IMR-90 (cell line): ENCODE measurements around the gene PAPPA. TPM values are rescaled to one million over a fixed set of nuclear protein-coding genes. Genes with fewer than 3 reads are reported as not detected.
A peak's percentile ranks its signal among the peaks of the same experiment; 100 is the strongest.

Source experiments
- ATAC-seq: fragments of 200-7000 bp; cut with Tn5 transposase; 2 replicates; pipeline ENCODE4 v1.9.1; 2020; ENCODE audit warnings: low read depth, mild to moderate bottlenecking, moderate library complexity
- BruUV-seq: library from RNA; stranded (reverse); fragments of 400-500 nt; replicated peaks from 2 replicates; lab custom pipeline; 2021; lab: Mats Ljungman, UMichigan
- CTCF ChIA-PET: fragments of 300-600 bp; formaldehyde crosslinking; extraction: SDS; loops from one replicate; lab custom pipeline; 2021; ENCODE audit warnings: antibody characterized with exemption; lab: Yijun Ruan, JAX
- POLR2A ChIA-PET: fragments of 300-600 bp; sonication (Branson Sonifier 250); formaldehyde crosslinking; loops from one replicate; lab custom pipeline; 2022; ENCODE audit warnings: antibody characterized with exemption; ENCODE audit not compliant: unreplicated experiment; lab: Charles Lee
- DNase-seq: peaks from one replicate; pipeline ENCODE4 v3.0.0; 2013
- H2AFZ ChIP-seq: replicated peaks from 2 replicates; pipeline ENCODE3; 2013; ENCODE audit warnings: low read length, mild to moderate bottlenecking; ENCODE audit not compliant: poor library complexity
- H2AK5ac ChIP-seq: 2 replicates; pipeline ENCODE4 v1.6.1; 2013; ENCODE audit warnings: low read depth, low read length, inconsistent platforms
- H2AK9ac ChIP-seq: replicated peaks from 2 replicates; pipeline ENCODE3; 2013; ENCODE audit warnings: mild to moderate bottlenecking, low read depth, low read length, moderate library complexity; ENCODE audit not compliant: poor library complexity
- H2BK120ac ChIP-seq: 2 replicates; pipeline ENCODE4 v1.6.1; 2013; ENCODE audit warnings: low read depth, low read length, inconsistent platforms
- H2BK15ac ChIP-seq: 3 replicates; pipeline ENCODE4 v1.6.1; 2013; ENCODE audit warnings: low read depth, low read length, inconsistent platforms
- H2BK20ac ChIP-seq: 2 replicates; pipeline ENCODE4 v1.6.1; 2013; ENCODE audit warnings: low read depth, mild to moderate bottlenecking, inconsistent platforms, low read length, moderate library complexity
- H2BK5ac ChIP-seq: 2 replicates; pipeline ENCODE4 v1.6.1; 2013; ENCODE audit warnings: mild to moderate bottlenecking, low read depth, low read length, inconsistent platforms; ENCODE audit not compliant: poor library complexity, severe bottlenecking
- H3K14ac ChIP-seq: replicated peaks from 2 replicates; pipeline ENCODE4 v1.6.1; 2013; ENCODE audit warnings: low read depth, low read length, inconsistent platforms
- H3K18ac ChIP-seq: 2 replicates; pipeline ENCODE4 v1.6.1; 2013; ENCODE audit warnings: low read depth, low read length, control low read depth
- H3K23ac ChIP-seq: 2 replicates; pipeline ENCODE4 v1.6.1; 2013; ENCODE audit warnings: low read depth, low read length, inconsistent platforms
- H3K27ac ChIP-seq: 2 replicates; pipeline ENCODE4 v1.5.1; 2013; ENCODE audit warnings: mild to moderate bottlenecking, control low read depth, low read length; ENCODE audit not compliant: insufficient read depth
- H3K27me3 ChIP-seq: 2 replicates; pipeline ENCODE4 v1.6.1; 2013; ENCODE audit warnings: low read length; ENCODE audit not compliant: control insufficient read depth, insufficient read depth
- H3K36me3 ChIP-seq: 2 replicates; pipeline ENCODE4 v1.6.1; 2013; ENCODE audit warnings: low read length, mixed read lengths; ENCODE audit not compliant: control insufficient read depth, insufficient read depth
- H3K4ac ChIP-seq: 2 replicates; pipeline ENCODE4 v1.6.1; 2013; ENCODE audit warnings: low read depth, low read length, inconsistent platforms
- H3K4me1 ChIP-seq: 2 replicates; pipeline ENCODE4 v1.6.1; 2013; ENCODE audit warnings: low read length, mixed read lengths; ENCODE audit not compliant: control insufficient read depth, insufficient read depth
- H3K4me2 ChIP-seq: 2 replicates; pipeline ENCODE4 v1.6.1; 2013; ENCODE audit warnings: low read depth, mild to moderate bottlenecking, control low read depth, low read length, moderate library complexity
- H3K4me3 ChIP-seq: 2 replicates; pipeline ENCODE4 v1.5.1; 2013; ENCODE audit warnings: low read depth, mild to moderate bottlenecking, control low read depth, low read length, moderate library complexity; ENCODE audit not compliant: insufficient read depth
- H3K56ac ChIP-seq: 2 replicates; pipeline ENCODE4 v1.6.1; 2013; ENCODE audit warnings: low read length, inconsistent platforms; ENCODE audit not compliant: insufficient read depth; ENCODE audit errors: extremely low read depth
- H3K79me1 ChIP-seq, 2 experiments: 2 replicates each; pipeline ENCODE4 v1.6.1; 2013; ENCODE audit warnings: low read length in 2 of 2, inconsistent platforms in 1 of 2, low read depth in 1 of 2
- H3K9ac ChIP-seq: 2 replicates; pipeline ENCODE4 v1.6.1; 2013; ENCODE audit warnings: low read depth, low read length, control low read depth
- H3K9me1 ChIP-seq: 2 replicates; pipeline ENCODE4 v1.6.1; 2013; ENCODE audit warnings: low read length, inconsistent platforms; ENCODE audit not compliant: insufficient read depth
- H3K9me3 ChIP-seq: 2 replicates; pipeline ENCODE4 v1.6.1; 2013; ENCODE audit warnings: low read length; ENCODE audit not compliant: control insufficient read depth, insufficient read depth
- H4K20me1 ChIP-seq: 2 replicates; pipeline ENCODE4 v1.6.1; 2013; ENCODE audit warnings: low read length, inconsistent platforms; ENCODE audit not compliant: insufficient read depth
- H4K5ac ChIP-seq: 2 replicates; pipeline ENCODE4 v1.6.1; 2013; ENCODE audit warnings: mild to moderate bottlenecking, low read depth, low read length, control low read depth
- H4K8ac ChIP-seq, 2 experiments: 2 replicates each; pipeline ENCODE4 v1.6.1; 2013; ENCODE audit warnings: low read depth in 2 of 2, low read length in 2 of 2, control low read depth in 1 of 2, inconsistent platforms in 1 of 2
- H4K91ac ChIP-seq: 2 replicates; pipeline ENCODE4 v1.6.1; 2013; ENCODE audit warnings: low read depth, low read length, inconsistent platforms; ENCODE audit not compliant: insufficient read depth
- MAFK ChIP-seq: IDR thresholded peaks from 2 replicates; pipeline ENCODE4 v1.6.1; 2012; ENCODE audit warnings: low read depth, low read length, improper control_type of control experiment
- WGBS, 2 experiments: methylation state at CpG; one replicate each; pipeline versions ENCODE4 v1.1.5 to v1.1.7; 2013; ENCODE audit warnings: missing lambda C conversion rate in 2 of 2; ENCODE audit not compliant: insufficient read length in 1 of 2; ENCODE audit errors: extremely low coverage in 2 of 2; 5-methylcytosine and 5-hydroxymethylcytosine counted together
- dilution Hi-C: fragments of 300-500 bp; cut with HindIII; formaldehyde crosslinking; loops from one replicate; pipeline ENCODE4 v1.14.3; 2018; ENCODE audit warnings: low sequenced_read_pairs; ENCODE audit not compliant: unreplicated experiment
- in situ Hi-C: fragments of 300-500 bp; cut with MboI; formaldehyde crosslinking; loops from 3 replicates; pipeline ENCODE4 v1.14.3; 2019; ENCODE audit warnings: low sequenced_read_pairs, inconsistent platforms, mixed read lengths
- intact Hi-C: fragments of 100-400 bp; cut with micrococcal nuclease; formaldehyde crosslinking; loops from 2 replicates; pipeline ENCODE4 v1.10.0; 2022
- polyA plus RNA-seq, 3 experiments: library from polyadenylated mRNA; depleted of rRNA; stranded (reverse); fragments of >200 nt; gene quantifications; 2 replicates each; pipeline ENCODE4 v1.2.3, GENCODE V29; 2012; ENCODE audit warnings: low replicate concordance in 1 of 3
- total RNA-seq: library from RNA; depleted of rRNA; stranded (reverse); fragments of >200 nt; gene quantifications from 2 replicates; pipeline ENCODE4 v1.2.3, GENCODE V29; 2012

The PAPPA gene
- total and polyA plus RNA-seq, 2 of the 4 experiments (the other 2 are of a cell fraction), result 8.3 to 12.4 TPM

GRCh38 chr9:116237456-116237855, 83.9 kb downstream of the PAPPA start:
- no peak overlapping the region for H3K56ac ChIP-seq
- H3K9me1 ChIP-seq, result peaks cover 16% of the 10 kb centered on the region
- no peak overlapping the region for H4K91ac ChIP-seq
- no peaks in the 10 kb centered on the region; the same call in 1 of the 2 replicates for H4K20me1 ChIP-seq
- peaks cover 39% of the 10 kb centered on the region for H3K36me3 ChIP-seq
- no peak overlapping the region for H2BK15ac ChIP-seq
- no peak overlapping the region for H3K4me2 ChIP-seq
- ChIA-PET CTCF (no interaction called here), POLR2A (no interaction called here)
- H3K18ac ChIP-seq, result peak overlapping the region; percentile 15; the same call in 1 of the 2 replicates
- no peak overlapping the region for H3K4me3 ChIP-seq
- no peak overlapping the region for H2BK5ac ChIP-seq
- no peak overlapping the region for H2AFZ ChIP-seq
- no peak overlapping the region for H3K14ac ChIP-seq
- no peaks in the 10 kb centered on the region for H3K27me3 ChIP-seq
- DNase-seq (no peak), ATAC-seq (no peak)
- H3K9ac ChIP-seq, result no peak overlapping the region
- intact Hi-C loops, result no loop called here
- peaks cover 6 to 19% of the 10 kb centered on the region in 2 experiments for H3K79me1 ChIP-seq
- in situ Hi-C loops, result no loop called here
- no TSS peak for BruUV-seq
- no peak overlapping the region for H3K23ac ChIP-seq
- no peak overlapping the region for H2AK9ac ChIP-seq
- H3K9me3 ChIP-seq, result no peaks in the 10 kb centered on the region
- peak overlapping the region; percentile 18 for H3K27ac ChIP-seq
- no peak for TF ChIP-seq MAFK
- H4K5ac ChIP-seq, result no peak overlapping the region
- dilution Hi-C loops, result no loop called here
- H4K8ac ChIP-seq, result 0 out of 4 replicates have a peak overlapping the region, but pooled peaks of 1 of the 2 experiments have one; percentile 11
- no peak overlapping the region for H3K4ac ChIP-seq
- 60% methylated on average over 1 of the region's 4 CpGs; no CpG with 5 or more reads in 1 of the 2 experiments for WGBS, 2 experiments
- no peak overlapping the region for H2BK120ac ChIP-seq
- no peak overlapping the region for H2AK5ac ChIP-seq
- peaks cover 21% of the 10 kb centered on the region for H3K4me1 ChIP-seq
- H2BK20ac ChIP-seq, result no peak overlapping the region
